ENCODE measurements around the gene PPWD1. TPM values are rescaled to one million over a fixed set of nuclear protein-coding genes. Genes with fewer than 3 reads are reported as not detected.
"Not testable (repeated sequence)": the region's sequence is repeated elsewhere in the genome, so short reads cannot be mapped to it uniquely, and the experiment has no call there.

Gene PPWD1
- total and polyA plus RNA-seq, 5 experiments from 2014 or later: 26.8 to 142 (median 39.5) TPM

- peak overlapping the region; percentile 97 to 100 (median 99) for H3K27ac Mint-ChIP-seq
- no peaks in the 10 kb centered on the region for H3K9me3 Mint-ChIP-seq
- H3K36me3 Mint-ChIP-seq: peaks cover 0 to 34% (median 2%) of the 10 kb centered on the region in 3 donors
- peaks cover 24 to 62% (median 53%) of the 10 kb centered on the region in 4 donors for H3K4me1 Mint-ChIP-seq
- no peaks in the 10 kb centered on the region for H3K27me3 Mint-ChIP-seq
- POLR2A ChIA-PET: interaction anchor here (0.7 to 4.0 kb wide), 13 partner anchors 10 to 795 kb away, joined by 3 to 64 read pairs (median 6); partner anchors contain the start of genes ADAMTS6, CWC27, NLN and SGTB
- ATAC-seq: no peak
- peak overlapping the region; percentile 88 to 100 (median 98) for H3K4me3 Mint-ChIP-seq
- DNase-seq: no peak
These were observed 681 bp downstream of the PPWD1 start for GRCh38 chr5:65563777-65564176.

GRCh38 chr5:65566505-65566904 is 3.4 kb downstream of the PPWD1 start:
- Mint-ChIP-seq H3K27ac (peak overlapping the region in 1 of 10 donors; percentile 55), H3K9me3 (no peaks in the 10 kb centered on the region)
- POLR2A ChIA-PET: no interaction called here

GRCh38 chr5:65570598-65571226 is 7.6 kb downstream of the PPWD1 start:
- no peak for ATAC-seq
- Mint-ChIP-seq H3K9me3 (no peaks in the 10 kb centered on the region), H3K4me3 (no peak overlapping the region), H3K36me3 (peaks cover 0 to 76% (median 16%) of the 10 kb centered on the region in 3 donors), H3K27me3 (no peaks in the 10 kb centered on the region), H3K4me1 (peaks cover 11 to 57% (median 41%) of the 10 kb centered on the region in 4 donors), H3K27ac (no peak overlapping the region)
- DNase-seq: no peak
- POLR2A ChIA-PET: interaction anchor here (0.5 to 1.8 kb wide), 3 partner anchors 8 to 57 kb away, joined by 3 to 4 read pairs (median 4); partner anchors contain the start of genes CENPK, PPWD1 and TRIM23

More at GRCh38 chr5:65566505-65566904, 3.4 kb downstream of the PPWD1 start:
- Mint-ChIP-seq H3K4me1 (peaks cover 24 to 63% (median 51%) of the 10 kb centered on the region in 4 donors), H3K36me3 (peaks cover 0 to 47% (median 2%) of the 10 kb centered on the region in 3 donors), H3K27me3 (no peaks in the 10 kb centered on the region), H3K4me3 (no peak overlapping the region)
- ATAC-seq: no peak
- no peak for DNase-seq

GRCh38 chr5:65577141-65577540 is 14.0 kb downstream of the PPWD1 start:
- DNase-seq: no peak
- Mint-ChIP-seq H3K9me3 (no peaks in the 10 kb centered on the region), H3K36me3 (peaks cover 0 to 81% (median 20%) of the 10 kb centered on the region in 3 donors), H3K27me3 (no peaks in the 10 kb centered on the region), H3K4me3 (peak overlapping the region in 1 of 10 donors; percentile 1), H3K4me1 (peaks cover 13 to 42% (median 30%) of the 10 kb centered on the region in 4 donors), H3K27ac (peak overlapping the region in 4 of 10 donors; percentile 9 to 72 (median 59))
- POLR2A ChIA-PET: interaction anchor here (2.2 kb wide), 1 partner anchor 14 kb away, joined by 6 read pairs; the partner anchor contains the start of gene PPWD1
- no peak for ATAC-seq

- no peak overlapping the region for H3K4me3 Mint-ChIP-seq
- H3K27me3 Mint-ChIP-seq: no peaks in the 10 kb centered on the region
- no peak for ATAC-seq
- no peaks in the 10 kb centered on the region for H3K9me3 Mint-ChIP-seq
- no peak overlapping the region for H3K27ac Mint-ChIP-seq
- no peak for DNase-seq
- POLR2A ChIA-PET: no interaction called here
- H3K4me1 Mint-ChIP-seq: peaks cover 0 to 3% (median 1%) of the 10 kb centered on the region in 4 donors
- peaks cover 0 to 67% (median 11%) of the 10 kb centered on the region in 3 donors for H3K36me3 Mint-ChIP-seq
These were observed 25.6 kb downstream of the PPWD1 start for GRCh38 chr5:65588694-65589093.

GRCh38 chr5:65601761-65602160 is 38.7 kb downstream of the PPWD1 start:
- Mint-ChIP-seq H3K4me1 (peaks cover 7 to 26% (median 20%) of the 10 kb centered on the region in 4 donors), H3K36me3 (peaks cover 21 to 96% (median 50%) of the 10 kb centered on the region in 3 donors), H3K9me3 (peaks cover 0 to 14% (median 0%) of the 10 kb centered on the region in 9 donors), H3K27ac (peak overlapping the region in 1 of 10 donors; percentile 39)
- DNase-seq, POLR2A ChIA-PET, H3K27me3 Mint-ChIP-seq, H3K4me3 Mint-ChIP-seq, ATAC-seq: not testable (repeated sequence)

- H3K27ac Mint-ChIP-seq: no peak overlapping the region
- POLR2A ChIA-PET: interaction anchor here (0.7 to 1.8 kb wide), 3 partner anchors 8 to 48 kb away, joined by 3 to 4 read pairs (median 3); partner anchors contain the start of genes CENPK, PPWD1 and TRIM23
These were observed 48.4 kb downstream of the PPWD1 start for GRCh38 chr5:65611524-65611923.

GRCh38 chr5:65612298-65612907 is 49.3 kb downstream of the PPWD1 start:
- H3K36me3 Mint-ChIP-seq: peaks cover 16 to 85% (median 36%) of the 10 kb centered on the region in 3 donors
- ATAC-seq (no peak), DNase-seq (no peak)
- peak overlapping the region in 2 of 10 donors; percentile 49 to 70 for H3K27ac Mint-ChIP-seq
- no peak overlapping the region for H3K4me3 Mint-ChIP-seq
- H3K4me1 Mint-ChIP-seq: peaks cover 7 to 21% (median 18%) of the 10 kb centered on the region in 4 donors
- H3K9me3 Mint-ChIP-seq: no peaks in the 10 kb centered on the region
- POLR2A ChIA-PET: interaction anchor here (1.2 kb wide), 1 partner anchor 12 kb away, joined by 4 read pairs; the partner anchor contains the start of gene TRIM23
- no peaks in the 10 kb centered on the region for H3K27me3 Mint-ChIP-seq

More at GRCh38 chr5:65611524-65611923, 48.4 kb downstream of the PPWD1 start:
- Mint-ChIP-seq H3K4me1 (peaks cover 7 to 23% (median 18%) of the 10 kb centered on the region in 4 donors), H3K4me3 (no peak overlapping the region), H3K27me3 (no peaks in the 10 kb centered on the region), H3K36me3 (peaks cover 17 to 90% (median 35%) of the 10 kb centered on the region in 3 donors), H3K9me3 (no peaks in the 10 kb centered on the region)
- DNase-seq (no peak), ATAC-seq (no peak)

GRCh38 chr5:65620021-65620420 is 56.9 kb downstream of the PPWD1 start:
- H3K4me1 Mint-ChIP-seq: peaks cover 13 to 59% (median 42%) of the 10 kb centered on the region in 4 donors
- DNase-seq (no peak), ATAC-seq (no peak)
- no peaks in the 10 kb centered on the region for H3K9me3 Mint-ChIP-seq
- POLR2A ChIA-PET: interaction anchor here (0.7 to 0.9 kb wide), 2 partner anchors 9 to 59 kb away, joined by 3 read pairs; no protein-coding TSS in a partner anchor
- H3K27ac Mint-ChIP-seq: no peak overlapping the region
- no peaks in the 10 kb centered on the region for H3K27me3 Mint-ChIP-seq
- peaks cover 0 to 38% (median 8%) of the 10 kb centered on the region in 3 donors for H3K36me3 Mint-ChIP-seq
- no peak overlapping the region for H3K4me3 Mint-ChIP-seq

GRCh38 chr5:65621961-65622360 is 58.9 kb downstream of the PPWD1 start:
- not testable (repeated sequence) for DNase-seq, H3K9me3 Mint-ChIP-seq, H3K27me3 Mint-ChIP-seq, ATAC-seq
- Mint-ChIP-seq H3K4me1 (peaks cover 10 to 67% (median 51%) of the 10 kb centered on the region in 4 donors), H3K4me3 (peak overlapping the region; percentile 41 to 100 (median 98)), H3K27ac (peak overlapping the region in 3 of 10 donors; percentile 22 to 100 (median 36)), H3K36me3 (peaks cover 0 to 25% (median 2%) of the 10 kb centered on the region in 3 donors)
- POLR2A ChIA-PET: interaction anchor here (0.9 kb wide), 1 partner anchor 38 kb away, joined by 3 read pairs; no protein-coding TSS in a partner anchor

GRCh38 chr5:65623482-65623881 is 60.4 kb downstream of the PPWD1 start:
- Mint-ChIP-seq H3K36me3 (peaks cover 0 to 24% (median 0%) of the 10 kb centered on the region in 3 donors), H3K9me3 (no peaks in the 10 kb centered on the region), H3K4me1 (peaks cover 9 to 66% (median 52%) of the 10 kb centered on the region in 4 donors), H3K4me3 (peak overlapping the region; percentile 93 to 100 (median 99)), H3K27ac (peak overlapping the region; percentile 95 to 100 (median 99)), H3K27me3 (no peaks in the 10 kb centered on the region)
- POLR2A ChIA-PET: interaction anchor here (0.6 to 4.1 kb wide), 12 partner anchors 11 to 855 kb away, joined by 3 to 64 read pairs (median 4); partner anchors contain the start of genes CENPK, CWC27, NLN and PPWD1
- ATAC-seq (no peak), DNase-seq (no peak)

GRCh38 chr5:65624025-65624570 is 61.0 kb downstream of the PPWD1 start, which contains the start of gene TRIM23:
TRIM23 (minus strand) TSS chr5:65624333; CDS start chr5:65624274, 59 bp downstream.
- H3K4me1 Mint-ChIP-seq: peaks cover 8 to 60% (median 47%) of the 10 kb centered on the region in 4 donors
- H3K27me3 Mint-ChIP-seq: no peaks in the 10 kb centered on the region
- peak; percentile 92 to 94 for ATAC-seq
- POLR2A ChIA-PET: interaction anchor here (0.7 to 4.1 kb wide), 12 partner anchors 12 to 521 kb away, joined by 3 to 64 read pairs (median 4); partner anchors contain the start of genes CENPK, NLN, PPWD1 and SGTB
- H3K27ac Mint-ChIP-seq: peak within 1 kb of the TSS; percentile 95 to 100 (median 99)
- H3K4me3 Mint-ChIP-seq: peak within 1 kb of the TSS; percentile 93 to 100 (median 99)
- peak in 9 of 10 donors; percentile 82 to 95 (median 90) for DNase-seq
- H3K36me3 Mint-ChIP-seq: peaks cover 0 to 26% (median 0%) of the 10 kb centered on the region in 3 donors
- no peaks in the 10 kb centered on the region for H3K9me3 Mint-ChIP-seq

Measured in naive thymus-derived CD8-positive, alpha-beta T cell (primary cell).